ENCODE measurements around the gene SORBS1. TPM values are rescaled to one million over a fixed set of nuclear protein-coding genes. Genes with fewer than 3 reads are reported as not detected.

Gene SORBS1
- total RNA-seq, 2 experiments from 2014 or later: 0.57 to 3.1 TPM

DNA sequence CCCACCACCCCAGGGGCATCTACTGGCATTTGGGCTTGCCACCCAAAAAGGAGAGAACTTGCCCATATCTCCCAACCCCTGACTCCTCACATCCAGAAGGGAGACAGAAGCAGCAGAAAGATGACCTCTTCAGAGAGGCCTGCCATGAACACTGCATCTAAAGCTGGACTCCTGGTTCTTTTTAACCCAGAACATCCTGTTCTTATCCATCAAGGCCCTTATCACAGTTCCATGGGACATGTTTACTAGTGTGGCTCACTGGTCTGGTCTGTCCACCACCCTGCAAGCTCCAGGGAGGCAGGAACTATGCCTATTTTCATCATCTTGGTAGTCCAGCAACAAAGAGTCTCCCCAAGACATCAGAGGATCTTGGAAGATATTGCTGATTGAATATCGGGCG is 155.5 kb downstream of the SORBS1 start:
- TF ChIP-seq, protein P1, sequence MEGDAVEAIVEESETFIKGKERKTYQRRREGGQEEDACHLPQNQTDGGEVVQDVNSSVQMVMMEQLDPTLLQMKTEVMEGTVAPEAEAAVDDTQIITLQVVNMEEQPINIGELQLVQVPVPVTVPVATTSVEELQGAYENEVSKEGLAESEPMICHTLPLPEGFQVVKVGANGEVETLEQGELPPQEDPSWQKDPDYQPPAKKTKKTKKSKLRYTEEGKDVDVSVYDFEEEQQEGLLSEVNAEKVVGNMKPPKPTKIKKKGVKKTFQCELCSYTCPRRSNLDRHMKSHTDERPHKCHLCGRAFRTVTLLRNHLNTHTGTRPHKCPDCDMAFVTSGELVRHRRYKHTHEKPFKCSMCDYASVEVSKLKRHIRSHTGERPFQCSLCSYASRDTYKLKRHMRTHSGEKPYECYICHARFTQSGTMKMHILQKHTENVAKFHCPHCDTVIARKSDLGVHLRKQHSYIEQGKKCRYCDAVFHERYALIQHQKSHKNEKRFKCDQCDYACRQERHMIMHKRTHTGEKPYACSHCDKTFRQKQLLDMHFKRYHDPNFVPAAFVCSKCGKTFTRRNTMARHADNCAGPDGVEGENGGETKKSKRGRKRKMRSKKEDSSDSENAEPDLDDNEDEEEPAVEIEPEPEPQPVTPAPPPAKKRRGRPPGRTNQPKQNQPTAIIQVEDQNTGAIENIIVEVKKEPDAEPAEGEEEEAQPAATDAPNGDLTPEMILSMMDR (conservative IDR thresholded peaks at IDR 0.05; ENCODE audit: low read length): no peak
- Histone ChIP-seq H3K4me2 (ENCODE audit: low read length) (no peak overlapping the region), H3K79me2 (ENCODE audit: insufficient read depth, low read depth, low read length) (no peaks in the 10 kb centered on the region), H4K20me1 (ENCODE audit: insufficient read depth, low read length) (no peaks in the 10 kb centered on the region), H2AFZ (ENCODE audit: low read length) (no peak overlapping the region), H3K9me2 (ENCODE audit: insufficient read depth, low read length) (no peaks in the 10 kb centered on the region), H3K27ac (ENCODE audit: low read depth, low read length, poor library complexity, severe bottlenecking) (no peak overlapping the region), H3K4me1 (ENCODE audit: insufficient read depth, low read length, poor library complexity, severe bottlenecking) (peaks cover 6% of the 10 kb centered on the region), H3K4me3 (ENCODE audit: low read depth, low read length, poor library complexity, severe bottlenecking) (no peak overlapping the region), H3K9me3 (ENCODE audit: low read length) (no peaks in the 10 kb centered on the region), H3K36me3 (ENCODE audit: insufficient read depth, low read length) (no peaks in the 10 kb centered on the region)
- DNase-seq (ENCODE audit: low spot score): no peak
- intact Hi-C loops (cut with micrococcal nuclease; ENCODE audit: unreplicated experiment): no loop called here
- POLR2A ChIA-PET: interaction anchor here (0.6 to 0.9 kb wide), 3 partner anchors 10 to 94 kb away, joined by 3 to 5 read pairs (median 3); no protein-coding TSS in a partner anchor
- BruUV-seq (replicated peaks): no TSS peak
- CTCF ChIA-PET (ENCODE audit: unreplicated experiment): no interaction called here

DNA sequence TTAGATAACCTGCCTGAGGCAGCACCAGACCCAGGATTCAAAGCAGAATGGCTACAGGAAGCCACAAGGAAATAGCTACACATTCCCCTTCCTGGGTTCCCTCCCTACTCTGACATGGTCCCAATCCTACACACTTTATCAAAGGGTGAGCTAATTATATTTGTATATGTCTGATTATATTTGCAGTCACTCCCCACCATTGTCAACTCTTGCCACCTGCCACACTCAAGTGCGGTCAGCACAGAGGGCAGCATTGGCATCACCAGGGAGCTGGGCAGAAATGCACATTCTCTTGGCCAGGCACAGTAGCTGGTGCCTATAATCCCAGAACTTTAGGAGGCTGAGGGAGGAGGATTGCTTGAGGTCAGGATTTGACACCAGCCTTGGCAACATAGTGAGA is 156.3 kb downstream of the SORBS1 start:
- no peak for DNase-seq (ENCODE audit: low spot score)
- Histone ChIP-seq H2AFZ (ENCODE audit: low read length) (no peak overlapping the region), H3K79me2 (ENCODE audit: insufficient read depth, low read depth, low read length) (no peaks in the 10 kb centered on the region), H3K4me1 (ENCODE audit: insufficient read depth, low read length, poor library complexity, severe bottlenecking) (peaks cover 6% of the 10 kb centered on the region), H3K27ac (ENCODE audit: low read depth, low read length, poor library complexity, severe bottlenecking) (no peak overlapping the region), H4K20me1 (ENCODE audit: insufficient read depth, low read length) (no peaks in the 10 kb centered on the region), H3K36me3 (ENCODE audit: insufficient read depth, low read length) (no peaks in the 10 kb centered on the region), H3K4me2 (ENCODE audit: low read length) (no peak overlapping the region), H3K9me2 (ENCODE audit: insufficient read depth, low read length) (no peaks in the 10 kb centered on the region), H3K4me3 (ENCODE audit: low read depth, low read length, poor library complexity, severe bottlenecking) (no peak overlapping the region), H3K9me3 (ENCODE audit: low read length) (no peaks in the 10 kb centered on the region)
- TF ChIP-seq EZH2phosphoT487 (IDR thresholded peaks at IDR 0.05; ENCODE audit: borderline replicate concordance, low read depth, low read length): no peak
- TF ChIP-seq, protein P1 (conservative IDR thresholded peaks at IDR 0.05; ENCODE audit: low read length): no peak
- CTCF ChIA-PET (ENCODE audit: unreplicated experiment): no interaction called here
- intact Hi-C loops (cut with micrococcal nuclease; ENCODE audit: unreplicated experiment): no loop called here
- BruUV-seq (replicated peaks): no TSS peak
- POLR2A ChIA-PET: interaction anchor here (0.7 to 0.9 kb wide), 3 partner anchors 10 to 30 kb away, joined by 3 to 5 read pairs (median 3); no protein-coding TSS in a partner anchor

DNA sequence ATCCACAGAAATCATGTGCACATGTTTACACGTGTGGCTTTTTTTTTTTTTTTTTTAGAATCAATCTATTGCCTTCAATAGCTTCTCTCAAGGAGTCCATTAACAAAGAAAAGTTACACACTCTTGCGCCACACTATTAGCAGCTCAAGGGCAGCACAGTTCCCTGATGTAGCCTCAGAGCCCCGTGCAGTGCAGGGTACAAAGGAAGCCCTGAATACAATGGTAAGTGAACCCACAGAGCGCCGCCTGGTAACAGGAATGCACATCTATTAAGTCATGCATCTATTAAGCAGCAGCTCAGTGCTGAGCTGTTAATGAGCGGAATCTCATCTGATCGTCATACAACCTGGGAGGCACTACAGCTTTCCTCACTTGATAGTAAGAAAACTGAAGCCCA is 156.7 kb downstream of the SORBS1 start:
- Histone ChIP-seq H3K36me3 (ENCODE audit: insufficient read depth, low read length) (no peaks in the 10 kb centered on the region), H3K27ac (ENCODE audit: low read depth, low read length, poor library complexity, severe bottlenecking) (no peak overlapping the region), H4K20me1 (ENCODE audit: insufficient read depth, low read length) (no peaks in the 10 kb centered on the region), H2AFZ (ENCODE audit: low read length) (no peak overlapping the region), H3K79me2 (ENCODE audit: insufficient read depth, low read depth, low read length) (no peaks in the 10 kb centered on the region), H3K9me3 (ENCODE audit: low read length) (no peaks in the 10 kb centered on the region), H3K4me2 (ENCODE audit: low read length) (no peak overlapping the region), H3K9me2 (ENCODE audit: insufficient read depth, low read length) (no peaks in the 10 kb centered on the region), H3K4me3 (ENCODE audit: low read depth, low read length, poor library complexity, severe bottlenecking) (no peak overlapping the region), H3K4me1 (ENCODE audit: insufficient read depth, low read length, poor library complexity, severe bottlenecking) (peaks cover 3% of the 10 kb centered on the region)
- no peak for TF ChIP-seq EZH2phosphoT487 (IDR thresholded peaks at IDR 0.05; ENCODE audit: borderline replicate concordance, low read depth, low read length)
- TF ChIP-seq, protein P1 (conservative IDR thresholded peaks at IDR 0.05; ENCODE audit: low read length): no peak
- POLR2A ChIA-PET: interaction anchor here (0.7 kb wide), 1 partner anchor 29 kb away, joined by 3 read pairs; no protein-coding TSS in a partner anchor
- no peak for DNase-seq (ENCODE audit: low spot score)
- CTCF ChIA-PET (ENCODE audit: unreplicated experiment): no interaction called here
- intact Hi-C loops (cut with micrococcal nuclease; ENCODE audit: unreplicated experiment): no loop called here
- no TSS peak for BruUV-seq (replicated peaks)
